SK-N-SH (cell line): ENCODE data around the gene BAIAP2. TPM values are rescaled to one million over a fixed set of nuclear protein-coding genes. Genes with fewer than 3 reads are reported as not detected.

ENCODE experiments used
- CTCF ChIA-PET: fragments of 300-600, 350-600 bp; formaldehyde crosslinking; extraction: SDS; loops from one replicate; lab custom pipeline; 2021; lab: Yijun Ruan, JAX
- POLR2A ChIA-PET: fragments of 350-600 bp; sonication (Branson Sonifier 250); formaldehyde crosslinking; extraction: SDS; loops from one replicate; lab custom pipeline; 2020; ENCODE audit warnings: antibody characterized with exemption, inconsistent platforms; lab: Yijun Ruan, JAX
- DNase-seq: peaks from one replicate; pipeline ENCODE4 v3.0.0; 2012
- H2AFZ ChIP-seq: fragments of 200-600 bp; sonication (generic); 2 replicates; pipeline ENCODE4 v1.8.1; 2016; ENCODE audit warnings: antibody characterized with exemption, mild to moderate bottlenecking, low read depth
- H3F3A ChIP-seq: fragments of 200-600 bp; sonication (generic); replicated peaks from 2 replicates; pipeline ENCODE3; 2016; ENCODE audit warnings: antibody characterized with exemption, mild to moderate bottlenecking; ENCODE audit not compliant: insufficient read depth
- H3K27ac ChIP-seq, 2 experiments: fragments of 200-500 bp in 1 of 2; fragments of 200-600 bp in 1 of 2; sonication (Bioruptor generic) in 1 of 2; sonication (generic), shearing (Covaris generic) in 1 of 2; 2 replicates each; pipeline versions ENCODE4 v1.5.1 to v1.6.1; 2014 to 2016; ENCODE audit warnings: low read depth in 2 of 2, inconsistent platforms in 1 of 2, low read length in 1 of 2, mild to moderate bottlenecking in 1 of 2, mixed read lengths in 1 of 2
- H3K27me3 ChIP-seq: fragments of 200-600 bp; sonication (generic), shearing (Covaris generic); 2 replicates; pipeline ENCODE4 v1.6.1; 2016; ENCODE audit warnings: mixed run types; ENCODE audit not compliant: insufficient read depth
- H3K36me3 ChIP-seq, 2 experiments: fragments of 200-500 bp in 1 of 2; fragments of 200-600 bp in 1 of 2; sonication (Bioruptor generic) in 1 of 2; sonication (generic) in 1 of 2; replicated peaks in 1 of 2; 2 replicates each; pipeline versions ENCODE3 to v1.5.1; 2014 to 2016; ENCODE audit warnings: low read length in 1 of 2, mild to moderate bottlenecking in 1 of 2; ENCODE audit not compliant: insufficient read depth in 2 of 2, control insufficient read depth in 1 of 2
- H3K4me1 ChIP-seq, 2 experiments: fragments of 200-500 bp in 1 of 2; fragments of 200-600 bp in 1 of 2; sonication (Bioruptor generic) in 1 of 2; sonication (generic), shearing (Covaris generic) in 1 of 2; 2 replicates each; pipeline versions ENCODE4 v1.5.1 to v1.6.1; 2014 to 2016; ENCODE audit warnings: low read depth in 1 of 2, low read length in 1 of 2, mixed run types in 1 of 2; ENCODE audit not compliant: insufficient read depth in 2 of 2, control insufficient read depth in 1 of 2
- H3K4me2 ChIP-seq: fragments of 200-600 bp; sonication (generic), shearing (Covaris generic); 2 replicates; pipeline ENCODE4 v1.6.1; 2017; ENCODE audit warnings: mixed run types
- H3K4me3 ChIP-seq, 2 experiments: fragments of 200-500 bp in 1 of 2; fragments of 200-600 bp in 1 of 2; sonication (Bioruptor generic) in 1 of 2; sonication (generic), shearing (Covaris generic) in 1 of 2; 2 replicates each; pipeline versions ENCODE4 v1.5.1 to v1.8.1; 2014 to 2016; ENCODE audit warnings: low read depth in 2 of 2, inconsistent platforms in 1 of 2, low read length in 1 of 2, mild to moderate bottlenecking in 1 of 2, mixed read lengths in 1 of 2, moderate library complexity in 1 of 2
- H3K79me2 ChIP-seq: fragments of 200-600 bp; sonication (generic); 2 replicates; pipeline ENCODE4 v1.8.1; 2017; ENCODE audit warnings: mild to moderate bottlenecking; ENCODE audit not compliant: insufficient read depth
- H3K9ac ChIP-seq: fragments of 200-600 bp; sonication (generic); 2 replicates; pipeline ENCODE4 v1.6.1; 2017; ENCODE audit warnings: mixed run types
- H3K9me2 ChIP-seq: fragments of 200-600 bp; sonication (generic); 2 replicates; pipeline ENCODE4 v1.6.1; 2017; ENCODE audit warnings: mixed run types
- H3K9me3 ChIP-seq: fragments of 200-600 bp; sonication (generic); 2 replicates; pipeline ENCODE4 v1.6.1; 2017; ENCODE audit warnings: mixed run types, mild to moderate bottlenecking, moderate library complexity
- H4K20me1 ChIP-seq: fragments of 200-600 bp; sonication (generic); 2 replicates; pipeline ENCODE4 v1.6.1; 2017; ENCODE audit warnings: mild to moderate bottlenecking, mixed run types; ENCODE audit not compliant: insufficient read depth
- EP300 ChIP-seq, 2 experiments: IDR thresholded peaks; 2 replicates each; pipeline versions ENCODE4 v1.4.0 to v1.6.1; 2012; ENCODE audit warnings: borderline replicate concordance in 1 of 2, low read depth in 1 of 2, low read length in 1 of 2
- FOSL2 ChIP-seq: IDR thresholded peaks from 2 replicates; pipeline ENCODE4 v1.4.0; 2012; ENCODE audit warnings: low read depth, mild to moderate bottlenecking, moderate library complexity, borderline replicate concordance
- FOXJ3 ChIP-seq: sonication (generic); formaldehyde crosslinking; IDR thresholded peaks from 2 replicates; pipeline ENCODE4 v1.5.1; 2020; ENCODE audit warnings: mild to moderate bottlenecking, missing genetic modification reagents
- FOXM1 ChIP-seq: IDR thresholded peaks from 2 replicates; pipeline ENCODE4 v1.4.0; 2012; ENCODE audit warnings: low read depth, mild to moderate bottlenecking
- GATA2 ChIP-seq: sonication (generic); formaldehyde crosslinking; IDR thresholded peaks from 2 replicates; pipeline ENCODE4 v1.5.0; 2020; ENCODE audit warnings: mild to moderate bottlenecking, missing genetic modification reagents
- JUND ChIP-seq: IDR thresholded peaks from 2 replicates; pipeline ENCODE4 v1.4.0; 2012
- NRF1 ChIP-seq: IDR thresholded peaks from 2 replicates; pipeline ENCODE4 v1.6.1; 2012; ENCODE audit warnings: low read depth, mild to moderate bottlenecking, low read length
- RFX5 ChIP-seq: IDR thresholded peaks from 2 replicates; pipeline ENCODE4 v1.6.1; 2012; ENCODE audit warnings: mild to moderate bottlenecking, improper control_type of control experiment, low read length
- RXRA ChIP-seq: IDR thresholded peaks from 2 replicates; pipeline ENCODE4 v1.4.0; 2012; ENCODE audit warnings: low read depth, mild to moderate bottlenecking, borderline replicate concordance
- SIN3A ChIP-seq: IDR thresholded peaks from 2 replicates; pipeline ENCODE4 v1.6.1; 2012; ENCODE audit warnings: low read depth, mild to moderate bottlenecking, low read length, moderate library complexity, borderline replicate concordance
- TAF1 ChIP-seq: IDR thresholded peaks from 2 replicates; pipeline ENCODE4 v1.6.1; 2012; ENCODE audit warnings: low read depth, mild to moderate bottlenecking, low read length, moderate library complexity, borderline replicate concordance
- TEAD4 ChIP-seq: IDR thresholded peaks from 2 replicates; pipeline ENCODE4 v1.4.0; 2012; ENCODE audit warnings: mild to moderate bottlenecking, borderline replicate concordance; ENCODE audit not compliant: insufficient read depth
- WGBS: methylation state at CpG from one replicate; pipeline ENCODE4 v1.1.6; 2017; ENCODE audit warnings: low lambda C conversion rate; 5-methylcytosine and 5-hydroxymethylcytosine counted together
- polyA plus RNA-seq, 3 experiments: library from polyadenylated mRNA; depleted of rRNA; stranded (reverse); fragments of >200 nt; gene quantifications; 2 replicates each; pipeline ENCODE4 v1.2.3, GENCODE V29; 2012
- TF ChIP-seq, protein P1 (sequence below): IDR thresholded peaks from 2 replicates; pipeline ENCODE4 v1.4.0; 2012; ENCODE audit warnings: low read depth, borderline replicate concordance
- TF ChIP-seq, protein P2 (sequence below): fragments of 150-350 bp; IDR thresholded peaks from 2 replicates; pipeline ENCODE4 v1.6.1; 2017; ENCODE audit warnings: antibody characterized with exemption, low read length, low read depth, borderline replicate concordance
- TF ChIP-seq, protein P3 (sequence below): fragments of 200-600 bp; sonication (generic); IDR thresholded peaks from 2 replicates; pipeline ENCODE4 v1.6.1; 2017; ENCODE audit warnings: antibody characterized with exemption, mild to moderate bottlenecking, moderate library complexity
- TF ChIP-seq, protein P4 (sequence below): IDR thresholded peaks from 2 replicates; pipeline ENCODE4 v1.4.0; 2012; ENCODE audit warnings: low read depth, borderline replicate concordance

The BAIAP2 gene
- polyA plus RNA-seq, 1 of the 3 experiments (the other 2 are of a cell fraction) = 19.8 TPM

DNA sequence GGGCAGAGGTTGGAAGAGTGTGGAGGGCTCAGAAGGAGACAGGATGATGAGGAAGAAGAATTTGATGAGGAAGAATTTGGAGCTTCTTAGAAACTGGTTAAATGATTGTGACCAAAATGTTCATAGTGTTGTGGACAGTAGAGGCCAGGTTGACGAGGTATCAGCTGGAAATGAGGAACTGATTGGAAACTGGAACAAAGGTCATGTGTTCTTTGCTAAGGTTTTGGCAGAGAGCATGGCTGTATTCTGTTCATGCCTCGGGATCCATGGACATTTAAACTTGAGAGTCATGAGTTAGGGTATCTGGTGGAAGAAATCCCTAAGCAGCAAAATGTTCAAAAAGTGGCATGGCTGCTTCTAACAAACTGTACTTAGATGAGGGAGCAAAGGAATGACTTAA lies 24.0 kb upstream of the BAIAP2 start:
- POLR2A ChIA-PET = no interaction called here
- CTCF ChIA-PET = interaction anchor here (1.1 to 10.2 kb wide), 4 partner anchors 15 to 92 kb away, joined by 4 to 102 read pairs (median 17); no protein-coding TSS in a partner anchor

DNA sequence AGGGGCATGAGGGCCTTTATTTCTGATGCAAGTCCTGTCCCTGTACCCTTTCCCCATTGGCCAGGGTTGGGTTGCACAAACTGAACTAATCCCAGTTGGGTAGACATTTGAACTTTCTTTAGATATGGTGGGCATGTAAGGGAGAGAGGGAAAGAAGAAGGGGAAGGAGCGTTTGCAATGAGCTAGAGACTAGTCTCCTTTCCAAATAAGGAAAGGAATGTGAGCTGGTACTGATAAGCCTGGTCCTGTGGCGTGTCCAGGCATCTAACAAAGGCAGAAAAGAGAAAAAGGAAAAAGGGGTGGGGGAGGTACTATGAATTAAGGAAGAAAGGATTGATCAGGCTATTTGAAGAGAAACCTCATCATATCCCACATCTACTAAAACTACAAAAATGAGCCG lies 23.0 kb upstream of the BAIAP2 start:
- no peaks in the 10 kb centered on the region for H3K79me2 ChIP-seq
- no peaks in the 10 kb centered on the region for H4K20me1 ChIP-seq
- no peaks in the 10 kb centered on the region for H3K4me1 ChIP-seq
- peaks cover 38% of the 10 kb centered on the region; the same call in 1 of the 2 replicates for H3K27me3 ChIP-seq
- H3K9me2 ChIP-seq = no peaks in the 10 kb centered on the region
- ChIA-PET CTCF (interaction anchor here (0.6 to 10.2 kb wide), 3 partner anchors 14 to 90 kb away, joined by 3 to 102 read pairs (median 13); no protein-coding TSS in a partner anchor), POLR2A (no interaction called here)
- no peak overlapping the region for H3K27ac ChIP-seq
- no peak for DNase-seq
- H3K9ac ChIP-seq = no peak overlapping the region
- 45% methylated on average over 3 of the region's 3 CpGs for WGBS
- H3K36me3 ChIP-seq = no peaks in the 10 kb centered on the region
- H3K4me3 ChIP-seq = no peak overlapping the region
- no peak overlapping the region for H3K4me2 ChIP-seq
- H3K9me3 ChIP-seq = no peaks in the 10 kb centered on the region; the same call in 1 of the 2 replicates
- H2AFZ ChIP-seq = no peak overlapping the region
- H3F3A ChIP-seq = peaks cover 4% of the 10 kb centered on the region
- TF ChIP-seq TEAD4 (no peak), GATA2 (no peak), JUND (no peak), FOSL2 (no peak), RXRA (no peak), TAF1 (no peak), NRF1 (no peak), FOXM1 (no peak), FOXJ3 (CRISPR knock-in tag) (no peak), RFX5 (no peak)
- TF ChIP-seq, protein P1, sequence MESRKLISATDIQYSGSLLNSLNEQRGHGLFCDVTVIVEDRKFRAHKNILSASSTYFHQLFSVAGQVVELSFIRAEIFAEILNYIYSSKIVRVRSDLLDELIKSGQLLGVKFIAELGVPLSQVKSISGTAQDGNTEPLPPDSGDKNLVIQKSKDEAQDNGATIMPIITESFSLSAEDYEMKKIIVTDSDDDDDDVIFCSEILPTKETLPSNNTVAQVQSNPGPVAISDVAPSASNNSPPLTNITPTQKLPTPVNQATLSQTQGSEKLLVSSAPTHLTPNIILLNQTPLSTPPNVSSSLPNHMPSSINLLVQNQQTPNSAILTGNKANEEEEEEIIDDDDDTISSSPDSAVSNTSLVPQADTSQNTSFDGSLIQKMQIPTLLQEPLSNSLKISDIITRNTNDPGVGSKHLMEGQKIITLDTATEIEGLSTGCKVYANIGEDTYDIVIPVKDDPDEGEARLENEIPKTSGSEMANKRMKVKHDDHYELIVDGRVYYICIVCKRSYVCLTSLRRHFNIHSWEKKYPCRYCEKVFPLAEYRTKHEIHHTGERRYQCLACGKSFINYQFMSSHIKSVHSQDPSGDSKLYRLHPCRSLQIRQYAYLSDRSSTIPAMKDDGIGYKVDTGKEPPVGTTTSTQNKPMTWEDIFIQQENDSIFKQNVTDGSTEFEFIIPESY = no peak
- TF ChIP-seq, protein P2, sequence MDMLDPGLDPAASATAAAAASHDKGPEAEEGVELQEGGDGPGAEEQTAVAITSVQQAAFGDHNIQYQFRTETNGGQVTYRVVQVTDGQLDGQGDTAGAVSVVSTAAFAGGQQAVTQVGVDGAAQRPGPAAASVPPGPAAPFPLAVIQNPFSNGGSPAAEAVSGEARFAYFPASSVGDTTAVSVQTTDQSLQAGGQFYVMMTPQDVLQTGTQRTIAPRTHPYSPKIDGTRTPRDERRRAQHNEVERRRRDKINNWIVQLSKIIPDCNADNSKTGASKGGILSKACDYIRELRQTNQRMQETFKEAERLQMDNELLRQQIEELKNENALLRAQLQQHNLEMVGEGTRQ = no peak
- TF ChIP-seq, protein P3, sequence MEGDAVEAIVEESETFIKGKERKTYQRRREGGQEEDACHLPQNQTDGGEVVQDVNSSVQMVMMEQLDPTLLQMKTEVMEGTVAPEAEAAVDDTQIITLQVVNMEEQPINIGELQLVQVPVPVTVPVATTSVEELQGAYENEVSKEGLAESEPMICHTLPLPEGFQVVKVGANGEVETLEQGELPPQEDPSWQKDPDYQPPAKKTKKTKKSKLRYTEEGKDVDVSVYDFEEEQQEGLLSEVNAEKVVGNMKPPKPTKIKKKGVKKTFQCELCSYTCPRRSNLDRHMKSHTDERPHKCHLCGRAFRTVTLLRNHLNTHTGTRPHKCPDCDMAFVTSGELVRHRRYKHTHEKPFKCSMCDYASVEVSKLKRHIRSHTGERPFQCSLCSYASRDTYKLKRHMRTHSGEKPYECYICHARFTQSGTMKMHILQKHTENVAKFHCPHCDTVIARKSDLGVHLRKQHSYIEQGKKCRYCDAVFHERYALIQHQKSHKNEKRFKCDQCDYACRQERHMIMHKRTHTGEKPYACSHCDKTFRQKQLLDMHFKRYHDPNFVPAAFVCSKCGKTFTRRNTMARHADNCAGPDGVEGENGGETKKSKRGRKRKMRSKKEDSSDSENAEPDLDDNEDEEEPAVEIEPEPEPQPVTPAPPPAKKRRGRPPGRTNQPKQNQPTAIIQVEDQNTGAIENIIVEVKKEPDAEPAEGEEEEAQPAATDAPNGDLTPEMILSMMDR = no peak

More for the DNA sequence above, 24.0 kb upstream of the BAIAP2 start:
- Histone ChIP-seq H3K9me2 (no peaks in the 10 kb centered on the region), H3K9me3 (no peaks in the 10 kb centered on the region; the same call in 1 of the 2 replicates), H2AFZ (no peak overlapping the region), H3F3A (peaks cover 10% of the 10 kb centered on the region), H3K27ac (no peak overlapping the region), H3K9ac (no peak overlapping the region), H3K4me1 (no peaks in the 10 kb centered on the region), H3K27me3 (peaks cover 49% of the 10 kb centered on the region), H3K4me3 (no peak overlapping the region), H3K36me3 (no peaks in the 10 kb centered on the region), H3K4me2 (no peak overlapping the region), H4K20me1 (no peaks in the 10 kb centered on the region), H3K79me2 (no peaks in the 10 kb centered on the region)
- WGBS = 10% methylated on average over 2 of the region's 2 CpGs
- no peak for DNase-seq
- TF ChIP-seq EP300 (IDR thresholded peaks at IDR 0.05; ENCODE audit: borderline replicate concordance in 1 of 2, low read depth in 1 of 2, low read length in 1 of 2) (no peak), SIN3A (no peak)
- TF ChIP-seq, protein P2 = no peak
- TF ChIP-seq, protein P4, sequence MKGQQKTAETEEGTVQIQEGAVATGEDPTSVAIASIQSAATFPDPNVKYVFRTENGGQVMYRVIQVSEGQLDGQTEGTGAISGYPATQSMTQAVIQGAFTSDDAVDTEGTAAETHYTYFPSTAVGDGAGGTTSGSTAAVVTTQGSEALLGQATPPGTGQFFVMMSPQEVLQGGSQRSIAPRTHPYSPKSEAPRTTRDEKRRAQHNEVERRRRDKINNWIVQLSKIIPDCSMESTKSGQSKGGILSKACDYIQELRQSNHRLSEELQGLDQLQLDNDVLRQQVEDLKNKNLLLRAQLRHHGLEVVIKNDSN = no peak
- TF ChIP-seq, protein P3 = no peak
